ENCODE data around the gene CLIC4.

- TF ChIP-seq JUNB (IDR thresholded peaks at IDR 0.05; ENCODE audit: unreplicated experiment) (no peak), CTCF (conservative IDR thresholded peaks at IDR 0.05; ENCODE audit: low read depth in 2 of 2) (no peak)
Observed at GRCh38 chr1:24867084-24867870, 122.0 kb downstream of the CLIC4 start.

Data from GM23338 (cell line).